GM18520 (cell line): ENCODE data around the gene PLOD1.
"Not testable (repeated sequence)": the region's sequence is repeated elsewhere in the genome, so short reads cannot be mapped to it uniquely, and the experiment has no call there.

Experiments used
- ATAC-seq: cut with Tn5 transposase; IDR thresholded peaks from one replicate; pipeline ENCODE4 v1.9.1; 2021; ENCODE audit not compliant: unreplicated experiment

PLOD1 gene

DNA sequence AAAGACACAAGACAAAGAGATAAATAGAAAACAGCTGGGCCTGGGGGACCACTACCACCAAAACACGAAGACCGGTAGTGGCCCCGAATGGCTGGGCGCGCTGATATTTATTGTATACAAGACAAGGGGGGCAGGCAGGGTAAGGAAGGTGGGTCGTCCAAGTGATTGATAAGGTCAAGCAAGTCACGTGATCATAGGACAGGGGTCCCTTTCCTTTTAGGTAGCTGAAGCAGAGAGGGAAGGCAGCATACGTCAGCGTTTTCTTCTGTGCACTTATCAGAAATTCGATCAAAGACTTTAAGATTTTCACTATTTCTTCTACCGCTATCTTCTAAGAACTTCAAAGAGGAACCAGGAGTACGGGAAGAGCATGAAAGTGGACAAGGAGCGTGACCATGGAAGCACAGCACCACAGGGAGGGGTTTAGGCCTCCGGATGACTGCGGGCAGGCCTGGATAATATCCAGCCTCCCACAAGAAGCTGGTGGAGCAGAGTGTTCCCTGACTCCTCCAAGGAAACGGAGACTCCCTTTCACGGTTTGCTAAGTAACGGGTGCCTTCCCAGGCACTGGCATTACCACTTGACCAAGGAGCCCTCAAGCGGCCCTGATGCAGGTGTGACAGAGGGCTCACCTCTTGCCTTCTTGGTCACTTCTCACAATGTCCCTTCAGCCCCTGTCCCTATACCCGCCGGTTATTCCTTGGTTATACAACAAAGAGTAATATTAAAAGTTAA lies 21.9 kb upstream of the PLOD1 start:
- ATAC-seq: not testable (repeated sequence)

- no peak for ATAC-seq
These were observed 21.2 kb upstream of the PLOD1 start for GRCh38 chr1:11913291-11913690.

- ATAC-seq: no peak
These were observed 20.5 kb upstream of the PLOD1 start for GRCh38 chr1:11914024-11914423.

DNA sequence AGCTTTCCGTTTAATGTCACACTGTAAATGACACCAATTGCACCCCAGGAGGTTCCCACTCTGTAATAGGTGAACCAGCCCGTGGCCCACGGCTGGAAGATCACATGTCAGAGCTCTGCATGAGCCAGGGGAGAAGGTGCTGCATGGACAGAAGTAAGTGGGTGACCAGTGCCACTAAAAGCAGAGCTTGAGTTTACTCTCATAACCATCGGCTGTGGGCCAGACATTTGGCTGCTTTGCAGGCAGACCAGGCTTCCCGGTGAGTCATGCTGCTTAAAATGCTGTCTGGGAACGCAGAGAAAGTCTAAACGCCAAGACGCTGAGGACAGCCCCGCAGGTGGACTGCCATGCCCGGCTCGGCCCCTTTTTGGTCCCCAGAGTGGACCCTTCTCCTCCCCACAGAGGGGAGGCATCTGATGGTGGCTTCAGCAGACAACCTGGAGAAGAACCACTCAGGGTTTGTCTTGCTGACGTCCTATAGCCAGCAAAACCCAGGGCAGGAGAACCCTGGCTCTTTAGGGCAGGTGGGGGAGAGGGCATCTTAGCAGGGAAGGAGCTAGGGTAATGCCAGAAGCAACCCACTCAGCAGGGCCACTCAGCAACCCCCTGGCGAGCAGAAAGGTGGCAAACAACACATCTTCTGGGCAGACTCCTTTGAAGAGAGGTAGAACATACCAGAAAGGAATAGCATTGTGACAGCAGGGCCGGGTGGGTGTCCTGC lies 15.6 kb upstream of the PLOD1 start:
- ATAC-seq: no peak

GRCh38 chr1:11919621-11920020 lies 14.9 kb upstream of the PLOD1 start:
- ATAC-seq: no peak

- no peak for ATAC-seq
These were observed 14.1 kb upstream of the PLOD1 start for GRCh38 chr1:11920239-11920903.

DNA sequence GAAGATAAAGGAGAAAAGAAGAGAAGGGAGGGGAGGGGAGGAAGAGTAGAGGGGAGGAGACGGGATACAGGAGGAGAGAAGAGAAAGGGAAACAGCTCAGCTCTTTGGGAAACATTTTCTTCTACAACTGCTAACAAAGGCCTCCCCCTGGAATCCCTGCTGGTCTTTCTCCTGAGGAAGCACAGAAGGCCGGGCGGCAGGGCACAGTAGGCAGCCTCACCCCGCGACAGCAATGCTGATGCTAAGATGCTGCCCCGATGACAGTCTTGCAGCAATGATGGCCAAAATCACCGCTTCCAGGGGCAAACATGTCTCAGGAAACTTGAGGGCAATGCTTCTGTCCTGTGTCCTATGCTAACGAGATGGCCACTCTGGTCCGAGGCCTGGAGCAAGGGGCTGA lies 13.5 kb upstream of the PLOD1 start:
- ATAC-seq: no peak

- no peak for ATAC-seq
These were observed 11.3 kb upstream of the PLOD1 start for GRCh38 chr1:11923069-11923826.

DNA sequence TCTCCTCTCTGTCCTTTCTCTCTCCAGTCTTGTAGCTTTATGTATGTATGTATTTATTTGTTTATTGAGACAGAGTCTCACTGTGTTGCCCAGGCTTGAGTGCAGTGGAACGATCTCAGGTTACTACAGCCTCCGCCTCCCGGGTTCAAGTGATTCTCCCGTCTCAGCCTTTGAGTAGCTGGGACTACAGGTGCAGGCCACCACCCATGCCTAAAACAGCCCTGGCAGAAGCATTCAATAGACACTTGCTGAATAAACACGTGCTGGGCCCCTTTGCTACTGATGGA lies 10.7 kb upstream of the PLOD1 start:
- ATAC-seq: no peak

DNA sequence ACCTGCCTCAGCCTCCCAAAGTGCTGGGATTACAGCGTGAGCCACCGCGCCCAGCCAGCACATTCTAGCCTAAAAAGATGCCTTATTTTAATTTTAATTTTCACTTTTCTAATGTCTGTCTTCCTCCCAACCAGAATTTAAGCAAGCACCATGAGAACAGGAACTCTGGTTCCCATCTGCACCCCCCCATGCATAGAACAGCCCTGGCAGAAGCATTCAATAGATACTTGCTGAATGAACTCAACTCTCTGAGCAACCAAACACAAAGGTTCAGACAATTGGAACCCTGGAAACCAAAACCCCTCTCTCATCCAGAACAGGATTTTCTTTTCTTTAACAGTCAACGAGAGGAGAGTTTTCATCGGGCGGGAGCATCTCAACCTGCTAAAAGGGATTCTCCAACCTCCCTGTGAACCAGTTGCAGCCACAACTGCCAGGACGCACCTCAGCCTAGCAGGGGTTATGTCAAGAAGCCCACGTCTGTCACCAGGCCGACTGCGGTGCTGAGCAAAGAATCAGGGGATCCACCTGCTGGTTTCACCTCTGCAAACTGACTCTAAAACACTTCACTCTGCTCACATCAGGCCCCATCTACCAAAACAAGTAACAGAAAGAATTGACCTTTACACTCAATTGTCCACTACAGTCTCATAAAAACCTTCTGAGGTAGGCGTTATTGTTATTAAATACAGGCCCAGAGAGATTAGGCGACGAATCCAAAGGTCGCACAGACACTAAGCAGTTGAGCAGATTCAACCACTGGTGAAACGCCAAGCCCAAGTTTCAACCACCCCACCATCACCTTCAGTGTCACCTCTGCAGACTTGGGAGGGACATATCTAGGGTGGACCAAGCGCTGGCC lies 10.0 kb upstream of the PLOD1 start:
- ATAC-seq: no peak

- ATAC-seq: peak; percentile 7
These were observed 9.2 kb upstream of the PLOD1 start for GRCh38 chr1:11925196-11925937.

DNA sequence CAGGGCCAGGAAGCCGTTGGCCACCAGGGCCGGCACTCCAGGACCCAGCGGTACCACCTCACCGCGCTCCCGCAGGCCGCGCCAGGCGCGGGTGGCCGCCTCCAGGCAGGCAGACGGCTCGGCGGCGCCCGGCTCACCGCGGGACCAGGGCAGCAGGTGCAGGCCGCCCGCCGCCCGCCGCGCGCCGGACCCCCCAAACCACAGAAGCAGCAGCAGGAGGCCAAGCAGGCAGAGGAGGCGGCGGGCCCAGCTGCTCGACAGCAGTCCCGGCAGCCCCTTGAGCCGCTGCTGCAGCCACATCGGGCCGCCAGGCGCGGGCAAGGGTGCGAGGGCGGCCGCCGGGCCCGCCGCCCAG lies 8.6 kb upstream of the PLOD1 start:
- ATAC-seq: peak; percentile 27

- ATAC-seq: no peak
These were observed 6.5 kb upstream of the PLOD1 start for GRCh38 chr1:11927866-11928592.

DNA sequence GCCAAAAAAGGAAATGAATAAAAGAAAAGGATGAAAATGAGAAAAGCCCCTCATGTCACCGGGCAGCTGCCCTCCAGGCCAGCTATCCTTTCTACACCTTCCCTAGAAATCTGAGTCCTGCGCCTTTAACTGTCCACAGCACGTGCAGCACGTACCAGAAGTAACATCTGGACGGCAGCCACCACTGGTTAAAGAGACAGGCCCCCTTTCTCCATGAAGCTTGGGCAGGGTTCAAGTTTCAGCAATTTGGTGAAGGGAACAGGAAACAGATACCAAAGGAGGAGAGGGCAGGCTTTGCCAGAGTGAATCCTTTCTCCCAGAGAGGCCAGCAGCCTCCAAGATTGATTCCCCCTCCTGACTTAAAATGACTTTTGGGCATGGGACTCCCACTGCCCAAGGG lies 4.7 kb upstream of the PLOD1 start:
- no peak for ATAC-seq

DNA sequence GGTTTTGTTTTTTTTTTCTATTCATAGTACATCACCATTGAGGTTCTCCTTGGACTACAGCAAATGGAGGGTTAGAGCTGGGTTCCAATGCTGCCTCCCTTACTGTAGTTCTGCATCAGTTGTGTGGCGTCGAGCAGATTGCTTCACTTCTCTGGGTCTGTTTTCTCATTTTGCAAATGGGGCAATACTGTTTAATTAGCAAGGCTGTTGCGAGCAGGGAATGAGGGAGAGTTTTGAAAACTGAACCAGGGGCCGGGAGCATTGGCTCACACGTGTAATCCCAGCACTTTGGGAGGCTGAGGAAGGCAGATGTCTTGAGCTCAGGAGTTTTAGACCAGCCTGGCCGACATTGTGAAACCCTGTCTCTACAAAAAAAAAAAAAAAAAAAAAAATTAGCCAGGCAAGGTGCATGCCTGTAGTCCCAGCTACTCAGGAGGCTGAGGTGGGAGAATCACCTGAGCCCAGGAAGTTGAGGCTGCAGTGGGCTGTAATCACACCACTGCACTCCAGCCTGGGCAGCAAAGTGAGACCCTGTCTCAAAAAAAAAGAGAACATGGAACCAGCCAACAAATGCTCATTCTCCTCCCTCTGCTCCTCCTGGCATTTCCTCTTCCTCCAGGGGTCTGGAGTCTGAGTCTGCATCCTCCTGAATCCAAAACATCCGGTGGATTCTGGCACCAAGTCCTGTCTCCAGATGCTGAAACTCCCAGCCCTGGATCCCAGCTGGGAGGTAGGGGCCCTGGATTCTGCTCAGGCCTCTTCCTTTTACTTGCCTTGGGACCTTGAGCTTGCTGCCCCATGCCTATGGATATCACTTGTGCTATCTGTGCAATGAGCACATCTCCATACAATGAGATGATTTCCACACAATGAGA lies 3.7 kb upstream of the PLOD1 start:
- no peak for ATAC-seq

DNA sequence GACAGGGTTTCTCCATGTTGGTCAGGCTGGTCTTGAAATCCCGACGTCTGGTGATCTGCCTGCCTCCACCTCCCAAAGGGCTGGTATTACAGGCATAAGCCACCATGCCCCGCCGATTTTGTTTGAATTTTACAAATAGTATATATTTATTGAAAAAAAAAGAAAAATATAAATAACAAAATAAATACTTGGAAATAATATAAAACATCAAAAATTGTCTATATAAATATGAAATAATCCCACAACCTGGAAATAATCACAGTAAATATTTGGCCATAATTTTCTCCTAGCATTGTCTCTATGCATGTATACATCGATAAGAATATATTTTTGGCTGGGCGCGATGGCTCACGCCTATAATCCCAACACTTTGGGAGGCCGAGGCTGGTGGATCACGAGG lies 2.7 kb upstream of the PLOD1 start:
- no peak for ATAC-seq

- ATAC-seq: no peak
These were observed 518 bp downstream of the PLOD1 start for GRCh38 chr1:11935057-11935412.

GRCh38 chr1:11935733-11936132 lies 1.2 kb downstream of the PLOD1 start:
- ATAC-seq: not testable (repeated sequence)
